ENCODE results near the gene HCRTR1.

DNA sequence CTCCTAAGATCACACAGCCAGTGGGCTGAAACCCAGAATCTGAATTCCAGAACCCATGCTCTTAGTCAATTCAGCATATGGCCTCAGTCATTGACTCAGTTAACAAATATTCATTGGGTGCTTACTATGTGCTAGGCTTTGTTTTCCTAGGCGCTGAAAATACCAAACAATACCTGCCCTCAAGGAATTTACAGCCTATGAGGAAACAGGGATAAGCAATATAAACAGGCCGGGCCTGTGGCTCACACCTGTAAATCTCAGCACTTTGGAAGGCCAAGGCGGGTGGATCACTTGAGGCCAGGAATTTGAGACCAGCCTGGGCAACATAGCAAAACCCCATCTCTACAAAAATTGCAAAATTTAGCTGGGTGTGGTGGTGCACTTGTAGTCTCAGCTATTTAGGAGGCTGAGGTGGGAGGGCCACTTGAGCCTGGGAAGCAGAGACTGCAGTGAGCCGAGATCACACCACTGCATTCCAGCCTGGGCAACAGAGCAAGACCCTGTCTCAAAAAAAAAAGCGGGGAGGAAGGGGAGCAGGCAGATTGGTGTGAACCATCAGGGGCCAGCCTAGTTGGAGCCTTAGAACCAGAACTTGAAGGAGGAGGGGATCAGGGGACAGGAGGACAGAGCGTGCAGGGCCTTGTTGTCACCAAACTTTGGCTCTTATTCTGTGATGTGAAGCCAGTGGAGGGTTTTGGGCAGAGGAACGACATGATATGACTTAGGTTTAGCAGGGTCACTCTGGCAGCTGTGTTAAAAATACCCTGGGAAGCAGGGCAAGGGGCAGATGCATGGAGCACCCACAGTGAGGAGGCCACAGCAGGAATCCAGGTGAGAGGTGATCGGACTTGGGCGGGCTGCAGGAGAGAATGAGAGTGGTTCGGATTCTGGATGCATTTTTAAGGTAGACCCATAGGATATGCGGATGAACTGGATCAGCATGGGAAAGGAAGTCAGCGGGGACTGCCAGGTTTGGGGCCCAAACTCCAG is 35.4 kb upstream of the HCRTR1 start:
- no peak for TF ChIP-seq TAF1 (IDR thresholded peaks at IDR 0.05; ENCODE audit: low read depth)
- TF ChIP-seq MAX (IDR thresholded peaks at IDR 0.05): no peak
- TF ChIP-seq, protein P1, sequence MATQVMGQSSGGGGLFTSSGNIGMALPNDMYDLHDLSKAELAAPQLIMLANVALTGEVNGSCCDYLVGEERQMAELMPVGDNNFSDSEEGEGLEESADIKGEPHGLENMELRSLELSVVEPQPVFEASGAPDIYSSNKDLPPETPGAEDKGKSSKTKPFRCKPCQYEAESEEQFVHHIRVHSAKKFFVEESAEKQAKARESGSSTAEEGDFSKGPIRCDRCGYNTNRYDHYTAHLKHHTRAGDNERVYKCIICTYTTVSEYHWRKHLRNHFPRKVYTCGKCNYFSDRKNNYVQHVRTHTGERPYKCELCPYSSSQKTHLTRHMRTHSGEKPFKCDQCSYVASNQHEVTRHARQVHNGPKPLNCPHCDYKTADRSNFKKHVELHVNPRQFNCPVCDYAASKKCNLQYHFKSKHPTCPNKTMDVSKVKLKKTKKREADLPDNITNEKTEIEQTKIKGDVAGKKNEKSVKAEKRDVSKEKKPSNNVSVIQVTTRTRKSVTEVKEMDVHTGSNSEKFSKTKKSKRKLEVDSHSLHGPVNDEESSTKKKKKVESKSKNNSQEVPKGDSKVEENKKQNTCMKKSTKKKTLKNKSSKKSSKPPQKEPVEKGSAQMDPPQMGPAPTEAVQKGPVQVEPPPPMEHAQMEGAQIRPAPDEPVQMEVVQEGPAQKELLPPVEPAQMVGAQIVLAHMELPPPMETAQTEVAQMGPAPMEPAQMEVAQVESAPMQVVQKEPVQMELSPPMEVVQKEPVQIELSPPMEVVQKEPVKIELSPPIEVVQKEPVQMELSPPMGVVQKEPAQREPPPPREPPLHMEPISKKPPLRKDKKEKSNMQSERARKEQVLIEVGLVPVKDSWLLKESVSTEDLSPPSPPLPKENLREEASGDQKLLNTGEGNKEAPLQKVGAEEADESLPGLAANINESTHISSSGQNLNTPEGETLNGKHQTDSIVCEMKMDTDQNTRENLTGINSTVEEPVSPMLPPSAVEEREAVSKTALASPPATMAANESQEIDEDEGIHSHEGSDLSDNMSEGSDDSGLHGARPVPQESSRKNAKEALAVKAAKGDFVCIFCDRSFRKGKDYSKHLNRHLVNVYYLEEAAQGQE (IDR thresholded peaks at IDR 0.05; ENCODE audit: low read depth): no peak
- no peak for TF ChIP-seq RAD21 (IDR thresholded peaks at IDR 0.05; ENCODE audit: low read depth)
- TF ChIP-seq EP300 (IDR thresholded peaks at IDR 0.05; ENCODE audit: borderline replicate concordance): 0 out of 2 replicates have a peak, but pooled peaks have one; percentile 7
- TF ChIP-seq FOXM1 (IDR thresholded peaks at IDR 0.05; ENCODE audit: borderline replicate concordance, low read depth): no peak
- no peak for TF ChIP-seq TEAD4 (IDR thresholded peaks at IDR 0.05)
- no peak for TF ChIP-seq YY1 (IDR thresholded peaks at IDR 0.05; ENCODE audit: low read depth)
- no peak for TF ChIP-seq TCF12 (IDR thresholded peaks at IDR 0.05; ENCODE audit: low read depth)
- TF ChIP-seq NFIC (IDR thresholded peaks at IDR 0.05): no peak
